Body of pancreas (tissue), 4 donors: ENCODE measurements around the gene SLC66A1.

Experiments used
- POLR2A ChIP-seq, 3 donors: fragments of 450-650 bp; IDR thresholded peaks; one replicate each; pipeline ENCODE4 v1.6.1; 2016; ENCODE audit warnings: antibody characterized with exemption in 3 of 3, mild to moderate bottlenecking in 2 of 3
- TF ChIP-seq, protein P1 (sequence below), 7 experiments: fragments of 450-650 bp in 4 of 7; fragments of 200-600 bp in 3 of 7; sonication (generic) in 3 of 7; IDR thresholded peaks; one replicate each; pipeline ENCODE4 v1.5.1; 2016 to 2019; ENCODE audit warnings: antibody characterized with exemption in 7 of 7

DNA sequence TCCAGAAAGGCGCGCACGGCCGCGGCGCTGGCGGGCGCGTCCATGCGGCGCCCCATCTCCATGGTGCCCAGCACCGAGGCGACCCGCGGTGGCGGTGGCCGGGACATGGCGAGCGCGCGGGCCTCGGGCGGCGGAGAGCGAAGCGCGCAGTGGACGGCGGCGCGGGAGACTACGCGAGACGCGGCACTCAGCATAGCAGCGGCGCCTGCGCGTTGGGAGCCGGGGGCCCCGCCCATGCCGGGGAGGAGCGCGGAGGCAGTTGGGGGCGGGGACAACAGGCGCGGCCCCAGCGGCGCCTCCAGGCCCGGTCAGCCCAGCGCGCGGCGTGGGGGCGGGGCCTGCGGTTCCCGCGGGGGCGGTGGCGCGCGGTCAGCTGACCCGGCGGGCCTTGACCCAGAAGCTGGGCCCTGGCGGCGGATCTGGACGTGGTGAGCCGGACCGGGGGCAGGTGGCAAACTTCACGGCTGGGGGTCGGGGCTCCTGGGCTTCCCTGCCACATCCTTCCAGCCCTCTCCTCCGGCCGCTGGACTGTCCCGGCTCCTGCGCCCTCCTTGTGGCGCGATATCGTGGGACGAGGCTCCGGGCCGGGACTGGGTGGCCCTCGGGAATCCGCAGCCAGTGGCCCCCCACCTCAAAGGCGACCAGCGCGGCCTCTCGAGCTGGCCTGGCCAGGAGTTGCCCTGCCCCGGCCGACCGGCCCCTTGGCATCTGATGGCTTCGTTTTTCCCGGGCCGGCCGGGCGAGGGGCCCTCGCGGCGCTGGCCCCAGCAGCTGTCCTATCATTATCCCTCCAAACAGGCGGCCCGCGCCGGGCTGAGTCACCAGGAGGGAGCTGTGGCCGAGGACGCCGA, at the start of gene SLC66A1, which contains the start of gene AKR7A2:
- TF ChIP-seq, protein P1, sequence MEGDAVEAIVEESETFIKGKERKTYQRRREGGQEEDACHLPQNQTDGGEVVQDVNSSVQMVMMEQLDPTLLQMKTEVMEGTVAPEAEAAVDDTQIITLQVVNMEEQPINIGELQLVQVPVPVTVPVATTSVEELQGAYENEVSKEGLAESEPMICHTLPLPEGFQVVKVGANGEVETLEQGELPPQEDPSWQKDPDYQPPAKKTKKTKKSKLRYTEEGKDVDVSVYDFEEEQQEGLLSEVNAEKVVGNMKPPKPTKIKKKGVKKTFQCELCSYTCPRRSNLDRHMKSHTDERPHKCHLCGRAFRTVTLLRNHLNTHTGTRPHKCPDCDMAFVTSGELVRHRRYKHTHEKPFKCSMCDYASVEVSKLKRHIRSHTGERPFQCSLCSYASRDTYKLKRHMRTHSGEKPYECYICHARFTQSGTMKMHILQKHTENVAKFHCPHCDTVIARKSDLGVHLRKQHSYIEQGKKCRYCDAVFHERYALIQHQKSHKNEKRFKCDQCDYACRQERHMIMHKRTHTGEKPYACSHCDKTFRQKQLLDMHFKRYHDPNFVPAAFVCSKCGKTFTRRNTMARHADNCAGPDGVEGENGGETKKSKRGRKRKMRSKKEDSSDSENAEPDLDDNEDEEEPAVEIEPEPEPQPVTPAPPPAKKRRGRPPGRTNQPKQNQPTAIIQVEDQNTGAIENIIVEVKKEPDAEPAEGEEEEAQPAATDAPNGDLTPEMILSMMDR (IDR thresholded peaks at IDR 0.05), result peak in 4 of 7 experiments; percentile 28 to 32 (median 31)
- peak; percentile 73 to 83 (median 79) for TF ChIP-seq POLR2A (IDR thresholded peaks at IDR 0.05)
